HepG2 (cell line): ENCODE data around the gene SRSF3. TPM values are rescaled to one million over a fixed set of nuclear protein-coding genes. Genes with fewer than 3 reads are reported as not detected.

Experiments
- CAMTA2 ChIP-seq: sonication (generic); formaldehyde crosslinking; IDR thresholded peaks from 2 replicates; pipeline ENCODE4 v1.4.0; 2020; ENCODE audit warnings: mild to moderate bottlenecking, missing genetic modification reagents, borderline replicate concordance
- EED ChIP-seq: sonication (generic); formaldehyde crosslinking; IDR thresholded peaks from 2 replicates; pipeline ENCODE4 v1.5.0; 2020; ENCODE audit warnings: mild to moderate bottlenecking, missing genetic modification reagents
- FLYWCH1 ChIP-seq: sonication (generic); formaldehyde crosslinking; IDR thresholded peaks from 2 replicates; pipeline ENCODE4 v1.8.1; 2023; ENCODE audit warnings: mild to moderate bottlenecking, missing genetic modification reagents
- MAFG ChIP-seq: sonication (generic); formaldehyde crosslinking; IDR thresholded peaks from 2 replicates; pipeline ENCODE4 v1.5.1; 2020; ENCODE audit warnings: mild to moderate bottlenecking, missing genetic modification reagents
- MIER3 ChIP-seq: IDR thresholded peaks from 2 replicates; pipeline ENCODE4 v1.6.1; 2016; ENCODE audit warnings: missing compliant biosample characterization, borderline replicate concordance
- NFE2L2 ChIP-seq: fragments of 150-350 bp; IDR thresholded peaks from 2 replicates; pipeline ENCODE4 v1.6.1; 2014; ENCODE audit warnings: low read length
- NFIC ChIP-seq: IDR thresholded peaks from 2 replicates; pipeline ENCODE4 v1.6.1; 2012; ENCODE audit warnings: mild to moderate bottlenecking, low read length, inconsistent platforms
- SMAD9 ChIP-seq: sonication (generic); formaldehyde crosslinking; IDR thresholded peaks from 2 replicates; pipeline ENCODE4 v1.5.1; 2020; ENCODE audit warnings: mild to moderate bottlenecking, missing genetic modification reagents
- TBP ChIP-seq: sonication (generic); formaldehyde crosslinking; IDR thresholded peaks from 2 replicates; pipeline ENCODE4 v1.5.0; 2020; ENCODE audit warnings: missing genetic modification reagents
- ZNF160 ChIP-seq: sonication (generic); formaldehyde crosslinking; IDR thresholded peaks from 2 replicates; pipeline ENCODE4 v1.8.0; 2022; ENCODE audit warnings: mild to moderate bottlenecking, inconsistent platforms, missing genetic modification reagents
- ZNF24 ChIP-seq: fragments of 450-650 bp; IDR thresholded peaks from 2 replicates; pipeline ENCODE4 v1.6.1; 2017; ENCODE audit warnings: antibody characterized with exemption, mild to moderate bottlenecking
- ZNF468 ChIP-seq: sonication (generic); formaldehyde crosslinking; IDR thresholded peaks from 2 replicates; pipeline ENCODE4 v1.8.0; 2022; ENCODE audit warnings: mild to moderate bottlenecking, moderate library complexity, missing genetic modification reagents
- ZNF678 ChIP-seq: sonication (generic); formaldehyde crosslinking; IDR thresholded peaks from 2 replicates; pipeline ENCODE4 v1.4.0; 2020; ENCODE audit warnings: mild to moderate bottlenecking, missing genetic modification reagents
- ZNF747 ChIP-seq: sonication (generic); formaldehyde crosslinking; IDR thresholded peaks from 2 replicates; pipeline ENCODE4 v1.8.1; 2023; ENCODE audit warnings: missing genetic modification reagents, mild to moderate bottlenecking, borderline replicate concordance
- ZNF773 ChIP-seq: sonication (generic); formaldehyde crosslinking; IDR thresholded peaks from 2 replicates; pipeline ENCODE4 v1.4.0; 2020; ENCODE audit warnings: missing genetic modification reagents, borderline replicate concordance
- ZNF790 ChIP-seq: sonication (generic); formaldehyde crosslinking; IDR thresholded peaks from 2 replicates; pipeline ENCODE4 v1.8.0; 2022; ENCODE audit warnings: missing genetic modification reagents, mild to moderate bottlenecking, borderline replicate concordance
- ZNF850 ChIP-seq: sonication (generic); formaldehyde crosslinking; conservative IDR thresholded peaks from 2 replicates; pipeline ENCODE4 v1.9.0; 2021; ENCODE audit warnings: mild to moderate bottlenecking, missing genetic modification reagents
- ZNF879 ChIP-seq: sonication (generic); formaldehyde crosslinking; IDR thresholded peaks from 2 replicates; pipeline ENCODE4 v1.8.1; 2023; ENCODE audit warnings: missing genetic modification reagents
- polyA plus RNA-seq, 8 experiments: library from polyadenylated mRNA; depleted of rRNA in 3 of 8; stranded (reverse) in 7 of 8; unstranded in 1 of 8; fragments of >200 nt; fragmentation: Illumina TruSeq in 4 of 8; extraction: Trizol in 4 of 8; gene quantifications; 2 replicates each; pipeline versions ENCODE4 v1.2.1 to v1.2.3, GENCODE V29; 2011 to 2016; ENCODE audit warnings: low read depth in 4 of 8, missing spikeins in 1 of 8, mixed read lengths in 1 of 8; ENCODE audit not compliant: insufficient read depth in 1 of 8
- total RNA-seq, 5 experiments: library from RNA; depleted of rRNA; stranded (reverse); fragments of >200 nt; fragmentation: Illumina TruSeq; extraction: Trizol; gene quantifications; 2 replicates each; pipeline ENCODE4 v1.2.3, GENCODE V29; 2016; ENCODE audit warnings: low read depth in 1 of 5
- TF ChIP-seq, protein P1 (sequence below): IDR thresholded peaks from 2 replicates; pipeline ENCODE4 v1.6.1; 2016; ENCODE audit warnings: low read depth
- TF ChIP-seq, protein P2 (sequence below): sonication (generic); formaldehyde crosslinking; conservative IDR thresholded peaks from 2 replicates; pipeline ENCODE4 v1.4.0; 2020; ENCODE audit warnings: missing genetic modification reagents
- TF ChIP-seq, protein P3 (sequence below): sonication (generic); formaldehyde crosslinking; IDR thresholded peaks from 2 replicates; pipeline ENCODE4 v1.8.1; 2022; ENCODE audit warnings: mild to moderate bottlenecking, missing genetic modification reagents
- TF ChIP-seq, protein P4 (sequence below): sonication (generic); formaldehyde crosslinking; IDR thresholded peaks from 2 replicates; pipeline ENCODE4 v1.5.0; 2020; ENCODE audit warnings: missing genetic modification reagents

SRSF3 gene
- total and polyA plus RNA-seq, 2 of the 13 experiments (the other 11 are each of a cell fraction or from before 2014, with no cell fraction given): 206 to 684 TPM

- TF ChIP-seq, protein P1, sequence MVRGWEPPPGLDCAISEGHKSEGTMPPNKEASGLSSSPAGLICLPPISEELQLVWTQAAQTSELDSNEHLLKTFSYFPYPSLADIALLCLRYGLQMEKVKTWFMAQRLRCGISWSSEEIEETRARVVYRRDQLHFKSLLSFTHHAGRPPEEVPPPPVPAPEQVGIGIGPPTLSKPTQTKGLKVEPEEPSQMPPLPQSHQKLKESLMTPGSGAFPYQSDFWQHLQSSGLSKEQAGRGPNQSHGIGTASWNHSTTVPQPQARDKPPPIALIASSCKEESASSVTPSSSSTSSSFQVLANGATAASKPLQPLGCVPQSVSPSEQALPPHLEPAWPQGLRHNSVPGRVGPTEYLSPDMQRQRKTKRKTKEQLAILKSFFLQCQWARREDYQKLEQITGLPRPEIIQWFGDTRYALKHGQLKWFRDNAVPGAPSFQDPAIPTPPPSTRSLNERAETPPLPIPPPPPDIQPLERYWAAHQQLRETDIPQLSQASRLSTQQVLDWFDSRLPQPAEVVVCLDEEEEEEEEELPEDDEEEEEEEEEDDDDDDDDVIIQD (CRISPR knock-in tag): no peak
- TF ChIP-seq, protein P2, sequence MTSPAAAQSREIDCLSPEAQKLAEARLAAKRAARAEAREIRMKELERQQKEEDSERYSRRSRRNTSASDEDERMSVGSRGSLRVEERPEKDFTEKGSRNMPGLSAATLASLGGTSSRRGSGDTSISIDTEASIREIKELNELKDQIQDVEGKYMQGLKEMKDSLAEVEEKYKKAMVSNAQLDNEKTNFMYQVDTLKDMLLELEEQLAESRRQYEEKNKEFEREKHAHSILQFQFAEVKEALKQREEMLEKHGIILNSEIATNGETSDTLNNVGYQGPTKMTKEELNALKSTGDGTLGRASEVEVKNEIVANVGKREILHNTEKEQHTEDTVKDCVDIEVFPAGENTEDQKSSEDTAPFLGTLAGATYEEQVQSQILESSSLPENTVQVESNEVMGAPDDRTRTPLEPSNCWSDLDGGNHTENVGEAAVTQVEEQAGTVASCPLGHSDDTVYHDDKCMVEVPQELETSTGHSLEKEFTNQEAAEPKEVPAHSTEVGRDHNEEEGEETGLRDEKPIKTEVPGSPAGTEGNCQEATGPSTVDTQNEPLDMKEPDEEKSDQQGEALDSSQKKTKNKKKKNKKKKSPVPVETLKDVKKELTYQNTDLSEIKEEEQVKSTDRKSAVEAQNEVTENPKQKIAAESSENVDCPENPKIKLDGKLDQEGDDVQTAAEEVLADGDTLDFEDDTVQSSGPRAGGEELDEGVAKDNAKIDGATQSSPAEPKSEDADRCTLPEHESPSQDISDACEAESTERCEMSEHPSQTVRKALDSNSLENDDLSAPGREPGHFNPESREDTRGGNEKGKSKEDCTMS (CRISPR knock-in tag): no peak
- TF ChIP-seq CAMTA2 (no peak), EED (CRISPR knock-in tag) (no peak), ZNF773 (no peak), SMAD9 (CRISPR knock-in tag) (peak; percentile 62; the same call in 1 of the 2 replicates), ZNF468 (CRISPR knock-in tag) (no peak), MAFG (CRISPR knock-in tag) (no peak), NFIC (no peak), ZNF160 (no peak; the same call in 1 of the 2 replicates), ZNF747 (CRISPR knock-in tag) (no peak), ZNF879 (CRISPR knock-in tag) (0 out of 2 replicates have a peak, but pooled peaks have one; percentile 6), ZNF850 (no peak), ZNF790 (CRISPR knock-in tag) (no peak), ZNF678 (CRISPR knock-in tag) (no peak), NFE2L2 (no peak), MIER3 (CRISPR knock-in tag) (no peak), TBP (CRISPR knock-in tag) (no peak), ZNF24 (0 out of 2 replicates have a peak, but pooled peaks have one; percentile 14), FLYWCH1 (CRISPR knock-in tag) (no peak)
- TF ChIP-seq, protein P3, sequence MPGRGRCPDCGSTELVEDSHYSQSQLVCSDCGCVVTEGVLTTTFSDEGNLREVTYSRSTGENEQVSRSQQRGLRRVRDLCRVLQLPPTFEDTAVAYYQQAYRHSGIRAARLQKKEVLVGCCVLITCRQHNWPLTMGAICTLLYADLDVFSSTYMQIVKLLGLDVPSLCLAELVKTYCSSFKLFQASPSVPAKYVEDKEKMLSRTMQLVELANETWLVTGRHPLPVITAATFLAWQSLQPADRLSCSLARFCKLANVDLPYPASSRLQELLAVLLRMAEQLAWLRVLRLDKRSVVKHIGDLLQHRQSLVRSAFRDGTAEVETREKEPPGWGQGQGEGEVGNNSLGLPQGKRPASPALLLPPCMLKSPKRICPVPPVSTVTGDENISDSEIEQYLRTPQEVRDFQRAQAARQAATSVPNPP (CRISPR knock-in tag): no peak
- TF ChIP-seq, protein P4, sequence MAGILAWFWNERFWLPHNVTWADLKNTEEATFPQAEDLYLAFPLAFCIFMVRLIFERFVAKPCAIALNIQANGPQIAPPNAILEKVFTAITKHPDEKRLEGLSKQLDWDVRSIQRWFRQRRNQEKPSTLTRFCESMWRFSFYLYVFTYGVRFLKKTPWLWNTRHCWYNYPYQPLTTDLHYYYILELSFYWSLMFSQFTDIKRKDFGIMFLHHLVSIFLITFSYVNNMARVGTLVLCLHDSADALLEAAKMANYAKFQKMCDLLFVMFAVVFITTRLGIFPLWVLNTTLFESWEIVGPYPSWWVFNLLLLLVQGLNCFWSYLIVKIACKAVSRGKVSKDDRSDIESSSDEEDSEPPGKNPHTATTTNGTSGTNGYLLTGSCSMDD (CRISPR knock-in tag): no peak
Measured at GRCh38 chr6:36547646-36548400, 46.3 kb upstream of the SRSF3 start (continued).
